K562 (cell line): Measurements from ENCODE around the gene ST6GAL1. TPM values are rescaled to one million over a fixed set of nuclear protein-coding genes. Genes with fewer than 3 reads are reported as not detected.

Source experiments
- ARID2 ChIP-seq: fragments of 450-650 bp; IDR thresholded peaks from 2 replicates; pipeline ENCODE4 v1.6.1; 2017; ENCODE audit warnings: antibody characterized with exemption, mild to moderate bottlenecking
- BMI1 ChIP-seq: fragments of 150-350 bp; IDR thresholded peaks from 2 replicates; pipeline ENCODE4 v1.6.1; 2014; ENCODE audit warnings: low read length
- C11orf30 ChIP-seq: fragments of 450-650 bp; IDR thresholded peaks from 2 replicates; pipeline ENCODE4 v1.6.1; 2016; ENCODE audit warnings: low read depth, mild to moderate bottlenecking
- DIDO1 ChIP-seq: fragments of 450-650 bp; IDR thresholded peaks from 2 replicates; pipeline ENCODE4 v1.6.1; 2016; ENCODE audit warnings: low read depth, missing biosample characterization, missing genetic modification characterization
- ELK3 ChIP-seq: fragments of 450-650 bp; formaldehyde crosslinking; IDR thresholded peaks from 2 replicates; pipeline ENCODE4 v1.4.0; 2020; ENCODE audit warnings: mild to moderate bottlenecking
- HMGN3 ChIP-seq: IDR thresholded peaks from 2 replicates; pipeline ENCODE4 v1.6.1; 2011; ENCODE audit warnings: borderline replicate concordance, low read depth, mild to moderate bottlenecking, mixed read lengths, low read length; ENCODE audit not compliant: insufficient read length; ENCODE audit errors: extremely low read depth
- HMGXB4 ChIP-seq: sonication (generic); formaldehyde crosslinking; IDR thresholded peaks from 2 replicates; pipeline ENCODE4 v1.8.1; 2023; ENCODE audit warnings: mild to moderate bottlenecking, missing genetic modification reagents
- HOXB6 ChIP-seq: fragments of 250-450 bp; sonication (Bioruptor Pico); IDR thresholded peaks from 2 replicates; pipeline ENCODE4 v1.5.1; 2022; ENCODE audit warnings: mild to moderate bottlenecking, borderline replicate concordance
- HSF4 ChIP-seq: fragments of 250-450 bp; sonication (Bioruptor Pico); IDR thresholded peaks from 2 replicates; pipeline ENCODE4 v2.1.2; 2022; ENCODE audit warnings: mild to moderate bottlenecking, moderate library complexity, borderline replicate concordance
- MAFG ChIP-seq: fragments of 450-650 bp; conservative IDR thresholded peaks from 2 replicates; pipeline ENCODE4 v1.6.1; 2016; ENCODE audit warnings: missing genetic modification characterization, missing compliant biosample characterization
- MED1 ChIP-seq: sonication (generic); formaldehyde crosslinking; IDR thresholded peaks from 2 replicates; pipeline ENCODE4 v1.8.1; 2023; ENCODE audit warnings: missing genetic modification reagents, borderline replicate concordance
- PTRF ChIP-seq: fragments of 450-650 bp; IDR thresholded peaks from 2 replicates; pipeline ENCODE4 v1.6.1; 2016; ENCODE audit warnings: mild to moderate bottlenecking, missing genetic modification characterization, missing compliant biosample characterization
- TCF7 ChIP-seq: sonication (generic); IDR thresholded peaks from 2 replicates; pipeline ENCODE4 v1.6.1; 2016; ENCODE audit warnings: antibody characterized with exemption, borderline replicate concordance
- TFAP4 ChIP-seq: sonication (generic); formaldehyde crosslinking; IDR thresholded peaks from 2 replicates; pipeline ENCODE4 v1.8.0; 2022; ENCODE audit warnings: missing genetic modification reagents, mild to moderate bottlenecking, moderate library complexity, borderline replicate concordance
- TGIF2 ChIP-seq: sonication (generic); formaldehyde crosslinking; IDR thresholded peaks from 2 replicates; pipeline ENCODE4 v1.8.1; 2022; ENCODE audit warnings: mild to moderate bottlenecking, missing genetic modification reagents, moderate library complexity
- ZBTB7A ChIP-seq: IDR thresholded peaks from 2 replicates; pipeline ENCODE4 v1.6.1; 2011; ENCODE audit warnings: low read depth, mild to moderate bottlenecking, low read length, moderate library complexity, borderline replicate concordance; ENCODE audit not compliant: control insufficient read depth
- ZC3H4 ChIP-seq: sonication (generic); formaldehyde crosslinking; IDR thresholded peaks from 2 replicates; pipeline ENCODE4 v1.9.0; 2021; ENCODE audit warnings: missing genetic modification reagents, borderline replicate concordance
- ZNF707 ChIP-seq: fragments of 250-450 bp; sonication (Bioruptor Pico); conservative IDR thresholded peaks from 2 replicates; pipeline ENCODE4 v1.8.0; 2022; ENCODE audit warnings: inconsistent platforms, mild to moderate bottlenecking, moderate library complexity
- polyA plus RNA-seq, 8 experiments: library from polyadenylated mRNA; depleted of rRNA in 4 of 8; stranded (reverse) in 5 of 8; unstranded in 3 of 8; fragments of >200 nt; fragmentation: Nextera tagmentation in 2 of 8; fragmentation: Illumina TruSeq in 1 of 8; extraction: Ambion mirVana in 2 of 8; extraction: Trizol in 1 of 8; gene quantifications; 2 replicates each; pipeline versions ENCODE4 v1.2.1 to v1.2.3, GENCODE V29; 2011 to 2014; ENCODE audit warnings: inconsistent platforms in 1 of 8, missing spikeins in 1 of 8
- total RNA-seq, 7 experiments: library from RNA; depleted of rRNA in 6 of 7; stranded (reverse); fragments of >200 nt in 6 of 7; fragmentation: Illumina TruSeq in 2 of 7; extraction: Trizol in 2 of 7; gene quantifications; 2 replicates each; pipeline versions ENCODE4 v1.2.1 to v1.2.3, GENCODE V29; 2011 to 2021; ENCODE audit warnings: low replicate concordance in 1 of 7
- TF ChIP-seq, protein P1 (sequence below), 2 experiments: fragments of 450-650 bp; IDR thresholded peaks; 2 replicates each; pipeline ENCODE4 v1.6.1; 2016
- TF ChIP-seq, protein P2 (sequence below): sonication (generic); formaldehyde crosslinking; IDR thresholded peaks from 2 replicates; pipeline ENCODE4 v1.8.1; 2022; ENCODE audit warnings: missing genetic modification reagents
- TF ChIP-seq, protein P3 (sequence below): fragments of 450-650 bp; conservative IDR thresholded peaks from 2 replicates; pipeline ENCODE4 v1.6.1; 2016; ENCODE audit warnings: missing genetic modification characterization, low read depth, mild to moderate bottlenecking, control low read depth, missing compliant biosample characterization

ST6GAL1 gene
- total and polyA plus RNA-seq, 9 of the 15 experiments (the other 6 are each of a cell fraction or from before 2014, with no cell fraction given): 31.9 to 145 (median 71.0) TPM

DNA sequence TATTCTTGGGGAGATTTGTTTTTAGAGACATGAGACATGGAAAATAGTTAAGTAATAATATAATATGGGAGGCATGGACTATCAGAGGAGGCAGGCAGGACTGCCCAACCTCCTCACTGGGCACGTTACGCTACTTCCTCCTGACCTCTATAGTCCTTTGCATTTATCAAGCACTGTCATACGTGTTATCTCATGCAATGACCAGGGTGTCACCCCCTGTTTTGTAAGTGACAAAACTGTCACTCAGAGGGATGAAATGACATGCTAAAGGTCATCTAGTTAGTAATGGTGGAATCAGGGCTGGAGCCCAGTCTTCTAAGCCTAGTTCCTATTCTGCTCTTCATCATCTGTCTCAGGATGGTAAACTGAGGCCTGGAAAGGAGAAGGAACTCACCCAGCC is 66.7 kb downstream of the ST6GAL1 start (continued):
- TF ChIP-seq, protein P1, sequence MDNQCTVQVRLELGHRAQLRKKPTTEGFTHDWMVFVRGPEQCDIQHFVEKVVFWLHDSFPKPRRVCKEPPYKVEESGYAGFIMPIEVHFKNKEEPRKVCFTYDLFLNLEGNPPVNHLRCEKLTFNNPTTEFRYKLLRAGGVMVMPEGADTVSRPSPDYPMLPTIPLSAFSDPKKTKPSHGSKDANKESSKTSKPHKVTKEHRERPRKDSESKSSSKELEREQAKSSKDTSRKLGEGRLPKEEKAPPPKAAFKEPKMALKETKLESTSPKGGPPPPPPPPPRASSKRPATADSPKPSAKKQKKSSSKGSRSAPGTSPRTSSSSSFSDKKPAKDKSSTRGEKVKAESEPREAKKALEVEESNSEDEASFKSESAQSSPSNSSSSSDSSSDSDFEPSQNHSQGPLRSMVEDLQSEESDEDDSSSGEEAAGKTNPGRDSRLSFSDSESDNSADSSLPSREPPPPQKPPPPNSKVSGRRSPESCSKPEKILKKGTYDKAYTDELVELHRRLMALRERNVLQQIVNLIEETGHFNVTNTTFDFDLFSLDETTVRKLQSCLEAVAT (IDR thresholded peaks at IDR 0.05): no peak
- TF ChIP-seq ARID2: no peak
- TF ChIP-seq PTRF: no peak
- TF ChIP-seq, protein P2, sequence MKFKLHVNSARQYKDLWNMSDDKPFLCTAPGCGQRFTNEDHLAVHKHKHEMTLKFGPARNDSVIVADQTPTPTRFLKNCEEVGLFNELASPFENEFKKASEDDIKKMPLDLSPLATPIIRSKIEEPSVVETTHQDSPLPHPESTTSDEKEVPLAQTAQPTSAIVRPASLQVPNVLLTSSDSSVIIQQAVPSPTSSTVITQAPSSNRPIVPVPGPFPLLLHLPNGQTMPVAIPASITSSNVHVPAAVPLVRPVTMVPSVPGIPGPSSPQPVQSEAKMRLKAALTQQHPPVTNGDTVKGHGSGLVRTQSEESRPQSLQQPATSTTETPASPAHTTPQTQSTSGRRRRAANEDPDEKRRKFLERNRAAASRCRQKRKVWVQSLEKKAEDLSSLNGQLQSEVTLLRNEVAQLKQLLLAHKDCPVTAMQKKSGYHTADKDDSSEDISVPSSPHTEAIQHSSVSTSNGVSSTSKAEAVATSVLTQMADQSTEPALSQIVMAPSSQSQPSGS (CRISPR knock-in tag): no peak
- TF ChIP-seq ZC3H4 (CRISPR knock-in tag): no peak
- TF ChIP-seq TGIF2 (CRISPR knock-in tag): no peak
- TF ChIP-seq BMI1: no peak
- no peak for TF ChIP-seq HMGXB4
- TF ChIP-seq HSF4 (CRISPR knock-in tag): no peak
- TF ChIP-seq DIDO1 (tag): no peak
- no peak for TF ChIP-seq MAFG (tag)
- TF ChIP-seq C11orf30: no peak; the same call in 1 of the 2 replicates
- TF ChIP-seq, protein P3, sequence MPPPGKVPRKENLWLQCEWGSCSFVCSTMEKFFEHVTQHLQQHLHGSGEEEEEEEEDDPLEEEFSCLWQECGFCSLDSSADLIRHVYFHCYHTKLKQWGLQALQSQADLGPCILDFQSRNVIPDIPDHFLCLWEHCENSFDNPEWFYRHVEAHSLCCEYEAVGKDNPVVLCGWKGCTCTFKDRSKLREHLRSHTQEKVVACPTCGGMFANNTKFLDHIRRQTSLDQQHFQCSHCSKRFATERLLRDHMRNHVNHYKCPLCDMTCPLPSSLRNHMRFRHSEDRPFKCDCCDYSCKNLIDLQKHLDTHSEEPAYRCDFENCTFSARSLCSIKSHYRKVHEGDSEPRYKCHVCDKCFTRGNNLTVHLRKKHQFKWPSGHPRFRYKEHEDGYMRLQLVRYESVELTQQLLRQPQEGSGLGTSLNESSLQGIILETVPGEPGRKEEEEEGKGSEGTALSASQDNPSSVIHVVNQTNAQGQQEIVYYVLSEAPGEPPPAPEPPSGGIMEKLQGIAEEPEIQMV (tag): no peak
- TF ChIP-seq HMGN3: no peak
- no peak for TF ChIP-seq TFAP4
- TF ChIP-seq ZNF707 (CRISPR knock-in tag): no peak
- no peak for TF ChIP-seq TCF7
- no peak for TF ChIP-seq ZBTB7A
- TF ChIP-seq HOXB6 (CRISPR knock-in tag): no peak
- no peak for TF ChIP-seq MED1
- TF ChIP-seq ELK3 (CRISPR knock-in tag): no peak
